IMR-90 (cell line): ENCODE measurements around the gene ZNF521. TPM values are rescaled to one million over a fixed set of nuclear protein-coding genes. Genes with fewer than 3 reads are reported as not detected.

ENCODE experiments used
- ATAC-seq: fragments of 200-7000 bp; cut with Tn5 transposase; 2 replicates; pipeline ENCODE4 v1.9.1; 2020; ENCODE audit warnings: low read depth, mild to moderate bottlenecking, moderate library complexity
- BruUV-seq: library from RNA; stranded (reverse); fragments of 400-500 nt; replicated peaks from 2 replicates; lab custom pipeline; 2021; lab: Mats Ljungman, UMichigan
- CTCF ChIA-PET: fragments of 300-600 bp; formaldehyde crosslinking; extraction: SDS; loops from one replicate; lab custom pipeline; 2021; ENCODE audit warnings: antibody characterized with exemption; lab: Yijun Ruan, JAX
- POLR2A ChIA-PET: fragments of 300-600 bp; sonication (Branson Sonifier 250); formaldehyde crosslinking; loops from one replicate; lab custom pipeline; 2022; ENCODE audit warnings: antibody characterized with exemption; ENCODE audit not compliant: unreplicated experiment; lab: Charles Lee
- DNase-seq: peaks from one replicate; pipeline ENCODE4 v3.0.0; 2013
- H2AFZ ChIP-seq: replicated peaks from 2 replicates; pipeline ENCODE3; 2013; ENCODE audit warnings: low read length, mild to moderate bottlenecking; ENCODE audit not compliant: poor library complexity
- H2AK5ac ChIP-seq: 2 replicates; pipeline ENCODE4 v1.6.1; 2013; ENCODE audit warnings: low read depth, low read length, inconsistent platforms
- H2AK9ac ChIP-seq: replicated peaks from 2 replicates; pipeline ENCODE3; 2013; ENCODE audit warnings: mild to moderate bottlenecking, low read depth, low read length, moderate library complexity; ENCODE audit not compliant: poor library complexity
- H2BK120ac ChIP-seq: 2 replicates; pipeline ENCODE4 v1.6.1; 2013; ENCODE audit warnings: low read depth, low read length, inconsistent platforms
- H2BK15ac ChIP-seq: 3 replicates; pipeline ENCODE4 v1.6.1; 2013; ENCODE audit warnings: low read depth, low read length, inconsistent platforms
- H2BK20ac ChIP-seq: 2 replicates; pipeline ENCODE4 v1.6.1; 2013; ENCODE audit warnings: low read depth, mild to moderate bottlenecking, inconsistent platforms, low read length, moderate library complexity
- H2BK5ac ChIP-seq: 2 replicates; pipeline ENCODE4 v1.6.1; 2013; ENCODE audit warnings: mild to moderate bottlenecking, low read depth, low read length, inconsistent platforms; ENCODE audit not compliant: poor library complexity, severe bottlenecking
- H3K14ac ChIP-seq: replicated peaks from 2 replicates; pipeline ENCODE4 v1.6.1; 2013; ENCODE audit warnings: low read depth, low read length, inconsistent platforms
- H3K18ac ChIP-seq: 2 replicates; pipeline ENCODE4 v1.6.1; 2013; ENCODE audit warnings: low read depth, low read length, control low read depth
- H3K23ac ChIP-seq: 2 replicates; pipeline ENCODE4 v1.6.1; 2013; ENCODE audit warnings: low read depth, low read length, inconsistent platforms
- H3K27ac ChIP-seq: 2 replicates; pipeline ENCODE4 v1.5.1; 2013; ENCODE audit warnings: mild to moderate bottlenecking, control low read depth, low read length; ENCODE audit not compliant: insufficient read depth
- H3K27me3 ChIP-seq: 2 replicates; pipeline ENCODE4 v1.6.1; 2013; ENCODE audit warnings: low read length; ENCODE audit not compliant: control insufficient read depth, insufficient read depth
- H3K36me3 ChIP-seq: 2 replicates; pipeline ENCODE4 v1.6.1; 2013; ENCODE audit warnings: low read length, mixed read lengths; ENCODE audit not compliant: control insufficient read depth, insufficient read depth
- H3K4ac ChIP-seq: 2 replicates; pipeline ENCODE4 v1.6.1; 2013; ENCODE audit warnings: low read depth, low read length, inconsistent platforms
- H3K4me1 ChIP-seq: 2 replicates; pipeline ENCODE4 v1.6.1; 2013; ENCODE audit warnings: low read length, mixed read lengths; ENCODE audit not compliant: control insufficient read depth, insufficient read depth
- H3K4me2 ChIP-seq: 2 replicates; pipeline ENCODE4 v1.6.1; 2013; ENCODE audit warnings: low read depth, mild to moderate bottlenecking, control low read depth, low read length, moderate library complexity
- H3K4me3 ChIP-seq: 2 replicates; pipeline ENCODE4 v1.5.1; 2013; ENCODE audit warnings: low read depth, mild to moderate bottlenecking, control low read depth, low read length, moderate library complexity; ENCODE audit not compliant: insufficient read depth
- H3K56ac ChIP-seq: 2 replicates; pipeline ENCODE4 v1.6.1; 2013; ENCODE audit warnings: low read length, inconsistent platforms; ENCODE audit not compliant: insufficient read depth; ENCODE audit errors: extremely low read depth
- H3K79me1 ChIP-seq, 2 experiments: 2 replicates each; pipeline ENCODE4 v1.6.1; 2013; ENCODE audit warnings: low read length in 2 of 2, inconsistent platforms in 1 of 2, low read depth in 1 of 2
- H3K9ac ChIP-seq: 2 replicates; pipeline ENCODE4 v1.6.1; 2013; ENCODE audit warnings: low read depth, low read length, control low read depth
- H3K9me1 ChIP-seq: 2 replicates; pipeline ENCODE4 v1.6.1; 2013; ENCODE audit warnings: low read length, inconsistent platforms; ENCODE audit not compliant: insufficient read depth
- H3K9me3 ChIP-seq: 2 replicates; pipeline ENCODE4 v1.6.1; 2013; ENCODE audit warnings: low read length; ENCODE audit not compliant: control insufficient read depth, insufficient read depth
- H4K20me1 ChIP-seq: 2 replicates; pipeline ENCODE4 v1.6.1; 2013; ENCODE audit warnings: low read length, inconsistent platforms; ENCODE audit not compliant: insufficient read depth
- H4K5ac ChIP-seq: 2 replicates; pipeline ENCODE4 v1.6.1; 2013; ENCODE audit warnings: mild to moderate bottlenecking, low read depth, low read length, control low read depth
- H4K8ac ChIP-seq, 2 experiments: 2 replicates each; pipeline ENCODE4 v1.6.1; 2013; ENCODE audit warnings: low read depth in 2 of 2, low read length in 2 of 2, control low read depth in 1 of 2, inconsistent platforms in 1 of 2
- H4K91ac ChIP-seq: 2 replicates; pipeline ENCODE4 v1.6.1; 2013; ENCODE audit warnings: low read depth, low read length, inconsistent platforms; ENCODE audit not compliant: insufficient read depth
- CEBPB ChIP-seq: IDR thresholded peaks from 2 replicates; pipeline ENCODE4 v1.6.1; 2012; ENCODE audit warnings: low read depth, low read length, improper control_type of control experiment
- CTCF ChIP-seq: conservative IDR thresholded peaks from 2 replicates; pipeline ENCODE4 v1.5.1; 2012; ENCODE audit warnings: mild to moderate bottlenecking, low read depth, low read length, improper control_type of control experiment
- MXI1 ChIP-seq: IDR thresholded peaks from 2 replicates; pipeline ENCODE4 v1.6.1; 2012; ENCODE audit warnings: low read depth, mild to moderate bottlenecking, low read length, moderate library complexity, borderline replicate concordance
- RCOR1 ChIP-seq: IDR thresholded peaks from 2 replicates; pipeline ENCODE4 v1.6.1; 2012; ENCODE audit warnings: mild to moderate bottlenecking, low read length, improper control_type of control experiment; ENCODE audit not compliant: insufficient replicate concordance
- WGBS, 2 experiments: methylation state at CpG; one replicate each; pipeline versions ENCODE4 v1.1.5 to v1.1.7; 2013; ENCODE audit warnings: missing lambda C conversion rate in 2 of 2; ENCODE audit not compliant: insufficient read length in 1 of 2; ENCODE audit errors: extremely low coverage in 2 of 2; 5-methylcytosine and 5-hydroxymethylcytosine counted together
- dilution Hi-C: fragments of 300-500 bp; cut with HindIII; formaldehyde crosslinking; loops from one replicate; pipeline ENCODE4 v1.14.3; 2018; ENCODE audit warnings: low sequenced_read_pairs; ENCODE audit not compliant: unreplicated experiment
- in situ Hi-C: fragments of 300-500 bp; cut with MboI; formaldehyde crosslinking; loops from 3 replicates; pipeline ENCODE4 v1.14.3; 2019; ENCODE audit warnings: low sequenced_read_pairs, inconsistent platforms, mixed read lengths
- intact Hi-C: fragments of 100-400 bp; cut with micrococcal nuclease; formaldehyde crosslinking; loops from 2 replicates; pipeline ENCODE4 v1.10.0; 2022
- polyA plus RNA-seq, 3 experiments: library from polyadenylated mRNA; depleted of rRNA; stranded (reverse); fragments of >200 nt; gene quantifications; 2 replicates each; pipeline ENCODE4 v1.2.3, GENCODE V29; 2012; ENCODE audit warnings: low replicate concordance in 1 of 3
- total RNA-seq: library from RNA; depleted of rRNA; stranded (reverse); fragments of >200 nt; gene quantifications from 2 replicates; pipeline ENCODE4 v1.2.3, GENCODE V29; 2012

The ZNF521 gene
- total and polyA plus RNA-seq, 2 of the 4 experiments (the other 2 are of a cell fraction) = 21.5 to 59.3 TPM

GRCh38 chr18:25235401-25236042, 116.4 kb downstream of the ZNF521 start:
- in situ Hi-C loops (no loop called here), dilution Hi-C loops (no loop called here), intact Hi-C loops (no loop called here)
- no peak overlapping the region for H3K9ac ChIP-seq
- ATAC-seq = no peak
- no peak overlapping the region for H2AFZ ChIP-seq
- BruUV-seq = no TSS peak
- no peaks in the 10 kb centered on the region for H3K9me3 ChIP-seq
- H2AK9ac ChIP-seq = no peak overlapping the region
- H4K5ac ChIP-seq = no peak overlapping the region
- no peak overlapping the region for H3K18ac ChIP-seq
- DNase-seq = no peak
- H3K27ac ChIP-seq = no peak overlapping the region
- H3K79me1 ChIP-seq = peaks cover 10 to 31% of the 10 kb centered on the region in 2 experiments; a peak in 3 of 4 replicates
- H2BK15ac ChIP-seq = no peak overlapping the region
- H4K20me1 ChIP-seq = no peaks in the 10 kb centered on the region
- H3K36me3 ChIP-seq = no peaks in the 10 kb centered on the region
- no peak for TF ChIP-seq CTCF
- no peak for TF ChIP-seq CEBPB
- TF ChIP-seq MXI1 = no peak
- TF ChIP-seq RCOR1 = no peak
- ChIA-PET POLR2A (interaction anchor here (0.5 kb wide), 1 partner anchor 35 kb away, joined by 3 read pairs; no protein-coding TSS in a partner anchor), CTCF (no interaction called here)
- no peak overlapping the region for H3K23ac ChIP-seq
- H2AK5ac ChIP-seq = no peak overlapping the region
- H3K27me3 ChIP-seq = no peaks in the 10 kb centered on the region
- H2BK5ac ChIP-seq = no peak overlapping the region
- no peak overlapping the region for H2BK20ac ChIP-seq
- no peak overlapping the region for H4K91ac ChIP-seq
- H3K4ac ChIP-seq = no peak overlapping the region
- peaks cover 20% of the 10 kb centered on the region for H3K4me1 ChIP-seq
- H2BK120ac ChIP-seq = no peak overlapping the region
- WGBS, 2 experiments = no CpG with 5 or more reads among the region's 9 CpGs
- no peak overlapping the region for H3K56ac ChIP-seq
- peaks cover 9% of the 10 kb centered on the region for H3K9me1 ChIP-seq
- no peak overlapping the region for H4K8ac ChIP-seq
- no peak overlapping the region for H3K4me3 ChIP-seq
- no peak overlapping the region for H3K14ac ChIP-seq
- H3K4me2 ChIP-seq = no peak overlapping the region
